A549 (cell line): ENCODE measurements around the gene RRP7A.
"Not testable (repeated sequence)": the region's sequence is repeated elsewhere in the genome, so short reads cannot be mapped to it uniquely, and the experiment has no call there.

Experiments
- RFX5 ChIP-seq: fragments of 450-650 bp; IDR thresholded peaks from 2 replicates; pipeline ENCODE4 v1.7.1; 2014; ENCODE audit warnings: antibody characterized with exemption, mild to moderate bottlenecking, moderate library complexity
- TF ChIP-seq, protein P1 (sequence below): fragments of >200 bp; sonication (Bioruptor Twin); formaldehyde crosslinking; IDR thresholded peaks from 3 replicates; pipeline ENCODE4 v1.5.1; 2016

DNA sequence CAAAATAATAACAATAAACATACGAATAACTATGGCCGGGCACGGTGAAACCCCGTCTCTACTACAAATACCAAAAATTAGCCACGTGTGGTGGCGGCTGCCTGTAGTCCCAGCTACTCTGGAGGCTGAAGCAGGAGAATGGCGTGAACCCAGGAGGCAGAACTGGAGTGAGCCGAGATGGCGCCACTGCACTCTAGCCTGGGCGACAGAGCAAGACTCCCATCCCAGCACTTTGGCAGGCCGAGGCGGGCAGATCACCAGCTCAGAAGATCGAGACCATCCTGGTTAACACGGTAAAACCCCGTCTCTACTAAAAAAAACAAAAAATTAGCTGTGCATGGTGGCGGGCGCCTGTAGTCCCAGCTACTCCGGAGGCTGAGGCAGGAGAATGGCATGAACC is 17.0 kb upstream of the RRP7A start:
- TF ChIP-seq, protein P1, sequence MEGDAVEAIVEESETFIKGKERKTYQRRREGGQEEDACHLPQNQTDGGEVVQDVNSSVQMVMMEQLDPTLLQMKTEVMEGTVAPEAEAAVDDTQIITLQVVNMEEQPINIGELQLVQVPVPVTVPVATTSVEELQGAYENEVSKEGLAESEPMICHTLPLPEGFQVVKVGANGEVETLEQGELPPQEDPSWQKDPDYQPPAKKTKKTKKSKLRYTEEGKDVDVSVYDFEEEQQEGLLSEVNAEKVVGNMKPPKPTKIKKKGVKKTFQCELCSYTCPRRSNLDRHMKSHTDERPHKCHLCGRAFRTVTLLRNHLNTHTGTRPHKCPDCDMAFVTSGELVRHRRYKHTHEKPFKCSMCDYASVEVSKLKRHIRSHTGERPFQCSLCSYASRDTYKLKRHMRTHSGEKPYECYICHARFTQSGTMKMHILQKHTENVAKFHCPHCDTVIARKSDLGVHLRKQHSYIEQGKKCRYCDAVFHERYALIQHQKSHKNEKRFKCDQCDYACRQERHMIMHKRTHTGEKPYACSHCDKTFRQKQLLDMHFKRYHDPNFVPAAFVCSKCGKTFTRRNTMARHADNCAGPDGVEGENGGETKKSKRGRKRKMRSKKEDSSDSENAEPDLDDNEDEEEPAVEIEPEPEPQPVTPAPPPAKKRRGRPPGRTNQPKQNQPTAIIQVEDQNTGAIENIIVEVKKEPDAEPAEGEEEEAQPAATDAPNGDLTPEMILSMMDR = not testable (repeated sequence)
- not testable (repeated sequence) for TF ChIP-seq RFX5
